ENCODE data around the gene ADAMTS15. TPM values are rescaled to one million over a fixed set of nuclear protein-coding genes. Genes with fewer than 3 reads are reported as not detected.

ADAMTS15 gene
- total RNA-seq, 4 donors from 2014 or later = 2.5 to 11.1 (median 5.1) TPM

GRCh38 chr11:130474637-130475400 is 26.4 kb downstream of the ADAMTS15 start:
- peak in 1 of 2 donors; percentile 81 for DNase-seq (ENCODE audit: low spot score in 2 of 2)
- no peak overlapping the region for H3K4me3 ChIP-seq (ENCODE audit: low read depth, poor library complexity, severe bottlenecking)
- no peak for TF ChIP-seq POLR2A (IDR thresholded peaks at IDR 0.05)
- TF ChIP-seq CTCF (IDR thresholded peaks at IDR 0.05) = no peak
- intact Hi-C loops (cut with DNase I; ENCODE audit: low total_unique reads) = no loop called here
- WGBS, 2 donors = 86 to 90% methylated on average over 11 to 12 of the region's 12 CpGs

GRCh38 chr11:130475426-130476053 is 27.1 kb downstream of the ADAMTS15 start:
- WGBS, 2 donors = 91% methylated on average over 10 of the region's 10 CpGs
- peak in 1 of 2 donors; percentile 75 for DNase-seq (ENCODE audit: low spot score in 2 of 2)
- no peak overlapping the region for H3K4me3 ChIP-seq (ENCODE audit: low read depth, poor library complexity, severe bottlenecking)
- TF ChIP-seq CTCF (IDR thresholded peaks at IDR 0.05) (no peak), POLR2A (IDR thresholded peaks at IDR 0.05) (no peak)
- intact Hi-C loops (cut with DNase I; ENCODE audit: low total_unique reads) = no loop called here

DNA sequence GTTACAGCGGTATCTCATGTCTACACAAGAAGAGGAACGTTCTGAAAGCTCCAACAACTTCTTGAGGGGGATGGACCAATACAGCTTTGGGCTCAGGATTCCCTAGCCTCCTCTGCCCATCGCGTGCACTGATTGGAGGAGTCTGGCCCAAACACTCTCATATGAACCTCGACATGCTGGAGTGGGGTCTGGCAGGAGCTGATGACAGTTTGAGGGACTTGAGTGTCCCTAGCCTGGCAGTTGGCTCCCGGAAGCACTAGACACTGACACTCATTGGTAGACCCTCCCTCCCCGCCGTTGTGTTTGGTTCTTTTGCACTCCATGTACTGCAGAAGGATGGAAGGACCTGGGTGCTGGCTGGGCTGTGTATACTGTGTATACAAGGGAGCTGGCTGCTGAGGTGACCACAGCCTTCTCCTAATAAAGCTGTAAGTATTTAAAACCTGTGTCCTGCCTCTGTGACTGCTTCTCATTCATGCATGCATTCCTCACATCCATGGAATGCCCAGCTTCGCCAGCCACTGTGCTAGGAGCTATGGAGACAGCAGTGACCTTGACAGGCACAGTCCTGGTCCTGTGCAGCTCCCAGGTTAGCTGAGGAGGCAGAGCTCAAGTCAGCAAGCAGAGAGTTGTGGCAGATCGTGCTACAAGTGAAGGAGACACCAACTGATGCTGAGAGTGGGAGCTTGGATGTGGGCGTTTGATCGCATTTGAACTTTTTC is 27.9 kb downstream of the ADAMTS15 start:
- intact Hi-C loops (cut with DNase I; ENCODE audit: low total_unique reads) = no loop called here
- DNase-seq (ENCODE audit: low spot score in 2 of 2) = peak; percentile 12 to 66
- no peak overlapping the region for H3K4me3 ChIP-seq (ENCODE audit: low read depth, poor library complexity, severe bottlenecking)
- 87 to 94% methylated on average over 11 to 12 of the region's 12 CpGs for WGBS, 2 donors
- TF ChIP-seq POLR2A (IDR thresholded peaks at IDR 0.05) (no peak), CTCF (IDR thresholded peaks at IDR 0.05) (no peak)

DNA sequence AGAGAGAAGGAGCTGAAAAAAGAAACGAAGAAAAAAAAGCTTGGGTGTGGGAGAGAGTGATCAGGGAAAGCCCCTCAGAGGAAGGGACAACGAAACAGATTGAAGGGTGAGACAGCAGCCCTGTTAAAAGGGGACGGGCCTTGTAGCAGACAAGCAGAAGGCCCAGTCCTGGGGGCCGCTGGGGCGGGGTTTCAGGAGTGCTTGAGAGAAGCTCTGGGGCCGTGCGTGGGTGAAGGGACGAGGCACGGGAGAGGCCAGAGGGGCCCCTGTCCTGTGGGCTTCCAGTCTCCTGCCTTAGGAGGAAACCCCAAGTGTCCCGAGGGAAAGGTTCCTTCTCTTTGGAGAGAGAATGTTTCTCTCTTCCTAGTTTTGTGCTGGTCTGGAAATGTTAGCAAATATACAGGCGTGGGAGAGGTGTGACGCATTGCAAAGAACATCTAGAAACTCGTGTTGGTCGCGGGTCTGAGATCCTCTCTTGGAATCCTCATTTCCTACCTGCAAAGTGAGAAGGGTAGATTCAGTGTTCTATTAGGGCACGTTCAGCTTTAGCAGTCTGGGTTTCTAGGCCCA is 28.6 kb downstream of the ADAMTS15 start:
- peak; percentile 11 to 78 for DNase-seq (ENCODE audit: low spot score in 2 of 2)
- no peak overlapping the region for H3K4me3 ChIP-seq (ENCODE audit: low read depth, poor library complexity, severe bottlenecking)
- no peak for TF ChIP-seq CTCF (IDR thresholded peaks at IDR 0.05)
- no peak for TF ChIP-seq POLR2A (IDR thresholded peaks at IDR 0.05)
- intact Hi-C loops (cut with DNase I; ENCODE audit: low total_unique reads) = no loop called here
- 79 to 90% methylated on average over 16 of the region's 16 CpGs for WGBS, 2 donors

- no peak overlapping the region for H3K4me3 ChIP-seq (ENCODE audit: low read depth, poor library complexity, severe bottlenecking)
- intact Hi-C loops (cut with DNase I; ENCODE audit: low total_unique reads) = no loop called here
- WGBS, 2 donors = 52 to 66% methylated on average over 6 of the region's 6 CpGs
- DNase-seq (ENCODE audit: low spot score in 2 of 2) = peak in 1 of 2 donors; percentile 67
- TF ChIP-seq CTCF (IDR thresholded peaks at IDR 0.05) (no peak), POLR2A (IDR thresholded peaks at IDR 0.05) (no peak)
These were observed 29.2 kb downstream of the ADAMTS15 start for GRCh38 chr11:130477586-130478203.

Measured in lower leg skin (tissue), 4 donors.